Fibroblast of mammary gland (primary cell): ENCODE measurements around the gene TPST2.
A peak's percentile ranks its signal among the peaks of the same experiment; 100 is the strongest.

Experiments used
- DNase-seq: peaks from one replicate; pipeline ENCODE4 v3.0.0-alpha.2; 2010; ENCODE audit warnings: low read depth
- H3K4me3 ChIP-seq: 2 replicates; pipeline ENCODE4 v1.5.1; 2011; ENCODE audit warnings: low read depth, mild to moderate bottlenecking, low read length, moderate library complexity; ENCODE audit not compliant: control insufficient read depth
- CTCF ChIP-seq: conservative IDR thresholded peaks from 2 replicates; pipeline ENCODE4 v1.5.1; 2011; ENCODE audit warnings: low read depth, low read length, inconsistent platforms; ENCODE audit not compliant: control insufficient read depth, insufficient read depth

The TPST2 gene

GRCh38 chr22:26553056-26553752 is 36.7 kb downstream of the TPST2 start:
- no peak for TF ChIP-seq CTCF
- DNase-seq = peak; percentile 84
- no peak overlapping the region for H3K4me3 ChIP-seq

- TF ChIP-seq CTCF = no peak
- DNase-seq = peak; percentile 72
- no peak overlapping the region for H3K4me3 ChIP-seq
Observed at GRCh38 chr22:26552466-26552865, 37.5 kb downstream of the TPST2 start.

- TF ChIP-seq CTCF = no peak
- DNase-seq = no peak
- no peak overlapping the region for H3K4me3 ChIP-seq
Observed at GRCh38 chr22:26551568-26551967, 38.4 kb downstream of the TPST2 start.

GRCh38 chr22:26550498-26551033 is 39.4 kb downstream of the TPST2 start:
- peak; percentile 92 for DNase-seq
- TF ChIP-seq CTCF = no peak
- H3K4me3 ChIP-seq = no peak overlapping the region

GRCh38 chr22:26549902-26550497 is 39.9 kb downstream of the TPST2 start:
- TF ChIP-seq CTCF = no peak
- no peak overlapping the region for H3K4me3 ChIP-seq
- no peak for DNase-seq

- no peak overlapping the region for H3K4me3 ChIP-seq
- no peak for TF ChIP-seq CTCF
- no peak for DNase-seq
Observed at GRCh38 chr22:26548984-26549383, 40.9 kb downstream of the TPST2 start.

GRCh38 chr22:26548303-26548702 is 41.6 kb downstream of the TPST2 start:
- no peak overlapping the region for H3K4me3 ChIP-seq
- TF ChIP-seq CTCF = no peak
- no peak for DNase-seq
